ENCODE measurements around the gene GRAP2.

DNA sequence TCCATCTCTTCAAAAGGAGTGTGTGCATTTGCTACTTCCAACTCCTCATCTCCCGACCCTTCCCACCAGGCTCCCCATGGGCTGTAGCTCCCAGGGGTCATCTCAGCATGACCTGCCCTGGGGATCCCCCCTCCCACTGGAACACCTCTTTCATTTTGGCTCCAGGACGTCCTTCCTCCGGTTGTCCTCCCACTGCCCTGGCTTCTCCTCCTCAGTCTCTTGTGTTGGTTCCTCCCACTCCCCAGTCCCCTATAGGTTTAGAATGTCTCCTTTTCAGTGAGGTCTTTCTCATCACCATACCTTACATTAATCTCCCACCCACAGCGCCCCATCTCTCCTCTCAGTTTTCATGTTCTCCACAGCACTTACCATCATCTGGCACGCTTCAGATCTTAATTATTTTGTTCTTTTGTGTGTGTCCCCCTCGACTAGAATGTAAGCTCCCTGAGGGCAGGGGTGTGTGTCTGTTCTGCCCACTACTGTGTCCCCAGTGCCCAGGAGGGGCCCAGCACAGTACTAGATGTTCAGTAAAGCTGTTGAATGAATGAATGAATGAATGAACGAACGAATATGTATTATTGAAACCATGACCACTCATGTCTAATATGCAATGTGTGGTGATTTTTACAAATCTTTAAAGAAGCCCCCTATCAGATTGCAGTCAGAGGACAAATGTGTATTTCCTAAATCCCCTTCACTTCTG, 57.3 kb downstream of the GRAP2 start:
- TF ChIP-seq POLR2A (IDR thresholded peaks at IDR 0.05) (no peak), POLR2AphosphoS5 (IDR thresholded peaks at IDR 0.05) (no peak)
- TF ChIP-seq, protein P1, sequence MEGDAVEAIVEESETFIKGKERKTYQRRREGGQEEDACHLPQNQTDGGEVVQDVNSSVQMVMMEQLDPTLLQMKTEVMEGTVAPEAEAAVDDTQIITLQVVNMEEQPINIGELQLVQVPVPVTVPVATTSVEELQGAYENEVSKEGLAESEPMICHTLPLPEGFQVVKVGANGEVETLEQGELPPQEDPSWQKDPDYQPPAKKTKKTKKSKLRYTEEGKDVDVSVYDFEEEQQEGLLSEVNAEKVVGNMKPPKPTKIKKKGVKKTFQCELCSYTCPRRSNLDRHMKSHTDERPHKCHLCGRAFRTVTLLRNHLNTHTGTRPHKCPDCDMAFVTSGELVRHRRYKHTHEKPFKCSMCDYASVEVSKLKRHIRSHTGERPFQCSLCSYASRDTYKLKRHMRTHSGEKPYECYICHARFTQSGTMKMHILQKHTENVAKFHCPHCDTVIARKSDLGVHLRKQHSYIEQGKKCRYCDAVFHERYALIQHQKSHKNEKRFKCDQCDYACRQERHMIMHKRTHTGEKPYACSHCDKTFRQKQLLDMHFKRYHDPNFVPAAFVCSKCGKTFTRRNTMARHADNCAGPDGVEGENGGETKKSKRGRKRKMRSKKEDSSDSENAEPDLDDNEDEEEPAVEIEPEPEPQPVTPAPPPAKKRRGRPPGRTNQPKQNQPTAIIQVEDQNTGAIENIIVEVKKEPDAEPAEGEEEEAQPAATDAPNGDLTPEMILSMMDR (IDR thresholded peaks at IDR 0.05): no peak

All from breast epithelium (tissue), 3 donors.